A549 (cell line): ENCODE measurements around the gene APOL4. TPM values are rescaled to one million over a fixed set of nuclear protein-coding genes. Genes with fewer than 3 reads are reported as not detected.
"Not testable (repeated sequence)": the region's sequence is repeated elsewhere in the genome, so short reads cannot be mapped to it uniquely, and the experiment has no call there.

ENCODE experiments used
- ATAC-seq, 2 experiments: fragments of 200-7000 bp in 1 of 2; fragments of >200 bp in 1 of 2; cut with Nextera tagmentation in 1 of 2; cut with Tn5 transposase in 1 of 2; 3 replicates each; pipeline versions ENCODE4 v1.8.0 to v1.9.1; 2018 to 2020; ENCODE audit warnings: mild to moderate bottlenecking in 1 of 2, moderate library complexity in 1 of 2
- CTCF ChIA-PET: fragments of 300-600 bp; sonication (Branson Sonifier 250); formaldehyde crosslinking; extraction: SDS; loops from one replicate; lab custom pipeline; 2021; ENCODE audit warnings: antibody characterized with exemption, inconsistent platforms; lab: Yijun Ruan, JAX
- POLR2A ChIA-PET: fragments of 350-600 bp; formaldehyde crosslinking; extraction: SDS; loops from one replicate; lab custom pipeline; 2021; ENCODE audit warnings: antibody characterized with exemption, inconsistent platforms; lab: Yijun Ruan, JAX
- DNase-seq, 2 experiments: peaks; one replicate each; pipeline versions ENCODE4 v3.0.0 to v3.0.0-alpha.2; 2011 to 2016; ENCODE audit warnings: low read depth in 1 of 2, low spot score in 1 of 2
- FAIRE-seq: peaks from 2 replicates; lab custom pipeline; 2011; peaks lifted over from hg19 to GRCh38; lab: Jason Lieb, UNC
- H3K27ac ChIP-seq, 2 experiments: fragments of >200 bp; sonication (Bioruptor Twin); formaldehyde crosslinking; 3 replicates each; pipeline ENCODE4 v1.5.1; 2016 to 2017
- H3K4me1 ChIP-seq: fragments of >200 bp; sonication (Bioruptor Twin); formaldehyde crosslinking; 3 replicates; pipeline ENCODE4 v1.6.1; 2016
- H3K4me2 ChIP-seq: fragments of >200 bp; sonication (Bioruptor Twin); formaldehyde crosslinking; 3 replicates; pipeline ENCODE4 v1.6.1; 2016
- H3K4me3 ChIP-seq: fragments of >200 bp; sonication (Bioruptor Twin); formaldehyde crosslinking; 3 replicates; pipeline ENCODE4 v1.5.1; 2016
- H3K9me3 ChIP-seq: fragments of >200 bp; sonication (Bioruptor Twin); formaldehyde crosslinking; 3 replicates; pipeline ENCODE4 v1.6.1; 2016
- CBX8 ChIP-seq: fragments of 200-600 bp; sonication (generic); IDR thresholded peaks from 2 replicates; pipeline ENCODE4 v1.6.1; 2016
- CHD2 ChIP-seq: fragments of 150-350 bp; IDR thresholded peaks from 2 replicates; pipeline ENCODE4 v1.6.1; 2014; ENCODE audit warnings: low read length; ENCODE audit not compliant: partially characterized antibody
- CTCF ChIP-seq: fragments of >200 bp; sonication (Bioruptor Twin); formaldehyde crosslinking; IDR thresholded peaks from 3 replicates; pipeline ENCODE4 v1.5.1; 2016
- EHF ChIP-seq: fragments of 250-450 bp; sonication (Bioruptor Pico); IDR thresholded peaks from 2 replicates; pipeline ENCODE4 v1.5.0; 2020; ENCODE audit warnings: mild to moderate bottlenecking
- ELK1 ChIP-seq: fragments of 150-350 bp; IDR thresholded peaks from 2 replicates; pipeline ENCODE4 v1.6.1; 2014; ENCODE audit warnings: low read depth, mild to moderate bottlenecking, low read length
- FOSB ChIP-seq: fragments of 250-450 bp; sonication (Bioruptor Pico); IDR thresholded peaks from 2 replicates; pipeline ENCODE4 v1.5.0; 2020; ENCODE audit warnings: mild to moderate bottlenecking, moderate library complexity
- FOXS1 ChIP-seq: fragments of 250-450 bp; sonication (Bioruptor Pico); IDR thresholded peaks from 2 replicates; pipeline ENCODE4 v1.5.0; 2020; ENCODE audit warnings: mild to moderate bottlenecking, moderate library complexity
- HOXA7 ChIP-seq: fragments of 250-450 bp; sonication (Bioruptor Pico); IDR thresholded peaks from 2 replicates; pipeline ENCODE4 v1.5.0; 2020; ENCODE audit warnings: mild to moderate bottlenecking, moderate library complexity
- JUN ChIP-seq, 2 experiments: fragments of >200 bp; sonication (Bioruptor Twin); formaldehyde crosslinking; IDR thresholded peaks; 2 replicates in 1 of 2; 3 replicates in 1 of 2; pipeline ENCODE4 v1.6.1; 2016 to 2017
- MAX ChIP-seq: IDR thresholded peaks from 2 replicates; pipeline ENCODE4 v1.6.1; 2012
- NPAS2 ChIP-seq: fragments of 250-450 bp; sonication (Bioruptor Pico); IDR thresholded peaks from 2 replicates; pipeline ENCODE4 v1.8.0; 2022; ENCODE audit warnings: mild to moderate bottlenecking, moderate library complexity, borderline replicate concordance
- RFX5 ChIP-seq: fragments of 450-650 bp; IDR thresholded peaks from 2 replicates; pipeline ENCODE4 v1.7.1; 2014; ENCODE audit warnings: antibody characterized with exemption, mild to moderate bottlenecking, moderate library complexity
- RNF2 ChIP-seq: fragments of 200-600 bp; sonication (generic); IDR thresholded peaks from 2 replicates; pipeline ENCODE4 v1.6.1; 2016; ENCODE audit warnings: low read depth, mild to moderate bottlenecking, antibody characterized with exemption, moderate library complexity, borderline replicate concordance
- SREBF2 ChIP-seq: fragments of 450-650 bp; IDR thresholded peaks from 2 replicates; pipeline ENCODE4 v1.6.1; 2014; ENCODE audit warnings: mild to moderate bottlenecking, moderate library complexity
- TFCP2L1 ChIP-seq: fragments of 250-450 bp; sonication (Bioruptor Pico); IDR thresholded peaks from 2 replicates; pipeline ENCODE4 v1.5.0; 2021; ENCODE audit warnings: mild to moderate bottlenecking
- TP53 ChIP-seq: fragments of 250-450 bp; sonication (Bioruptor Pico); IDR thresholded peaks from 2 replicates; pipeline ENCODE4 v1.5.0; 2021; ENCODE audit warnings: mild to moderate bottlenecking, moderate library complexity
- WGBS: methylation state at CpG from one replicate; pipeline ENCODE4 v1.1.6; 2017; ENCODE audit errors: missing lambda C conversion rate; 5-methylcytosine and 5-hydroxymethylcytosine counted together
- polyA plus RNA-seq, 4 experiments: library from polyadenylated mRNA; depleted of rRNA in 3 of 4; stranded (reverse); fragments of >200 nt; fragmentation: RNase III in 1 of 4; extraction: RNeasy Plus Mini Kit Qiagen cat#74134 plus additional on column Dnase treatment in 1 of 4; gene quantifications; 2 replicates in 3 of 4; 3 replicates in 1 of 4; pipeline ENCODE4 v1.2.3, GENCODE V29; 2011 to 2017
- TF ChIP-seq, protein P1 (sequence below): fragments of 250-450 bp; sonication (Bioruptor Pico); IDR thresholded peaks from 2 replicates; pipeline ENCODE4 v1.5.0; 2021; ENCODE audit warnings: mild to moderate bottlenecking, moderate library complexity, borderline replicate concordance
- TF ChIP-seq, protein P2 (sequence below): fragments of 250-450 bp; sonication (Bioruptor Pico); IDR thresholded peaks from 2 replicates; pipeline ENCODE4 v1.5.0; 2020; ENCODE audit warnings: low read depth, mild to moderate bottlenecking, moderate library complexity

APOL4 gene
- polyA plus RNA-seq, 2 of the 4 experiments (the other 2 are of a cell fraction): not detected

DNA sequence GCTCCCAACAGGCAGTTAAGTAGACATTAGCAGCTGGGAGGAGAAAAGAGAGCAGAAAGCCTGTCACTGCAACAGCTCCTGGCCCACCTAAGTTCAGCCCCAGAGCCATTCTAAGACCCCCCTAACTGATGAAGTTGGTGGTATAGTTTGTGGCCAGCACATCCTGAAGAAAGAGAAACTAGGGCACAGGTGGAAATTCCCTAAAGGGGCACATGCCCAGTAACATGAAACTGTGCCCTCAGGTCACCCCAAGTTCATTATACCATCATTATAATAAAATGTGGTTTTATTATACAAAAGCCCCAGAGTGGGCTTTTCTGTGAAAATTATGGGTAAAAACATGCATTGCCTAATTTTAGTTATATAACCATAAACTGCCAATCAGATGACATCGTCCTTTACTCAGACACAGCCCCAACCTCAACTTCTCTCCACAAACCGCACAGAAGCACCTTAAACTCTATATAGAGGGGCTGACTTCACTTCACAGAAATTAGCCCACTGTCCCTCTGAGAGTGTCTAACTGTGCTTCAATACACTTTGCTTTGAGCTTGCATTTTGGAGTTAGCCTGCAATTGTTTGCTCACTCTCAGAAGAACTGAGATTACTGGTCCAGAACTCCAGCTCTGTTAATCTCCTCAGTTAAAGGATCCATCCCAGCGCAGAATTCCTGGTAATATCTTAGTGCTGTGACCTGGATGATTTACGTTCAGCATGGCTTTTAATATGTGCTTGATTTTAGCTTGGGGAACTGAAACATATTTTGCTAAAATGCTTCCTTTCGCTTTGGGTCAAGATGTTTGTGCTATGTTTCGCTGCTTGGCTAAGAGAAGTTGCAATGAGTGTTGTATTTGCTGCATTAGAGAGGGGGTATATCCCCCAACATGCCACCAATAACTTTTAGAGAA is 39.2 kb downstream of the APOL4 start:
- no peak for TF ChIP-seq CHD2
- no peak for TF ChIP-seq SREBF2
- TF ChIP-seq JUN (IDR thresholded peaks at IDR 0.05): no peak
- no peak for TF ChIP-seq HOXA7
- no peak for TF ChIP-seq ELK1
- no peak for TF ChIP-seq CBX8
- no peak for TF ChIP-seq TP53 (CRISPR knock-in tag)
- TF ChIP-seq, protein P1, sequence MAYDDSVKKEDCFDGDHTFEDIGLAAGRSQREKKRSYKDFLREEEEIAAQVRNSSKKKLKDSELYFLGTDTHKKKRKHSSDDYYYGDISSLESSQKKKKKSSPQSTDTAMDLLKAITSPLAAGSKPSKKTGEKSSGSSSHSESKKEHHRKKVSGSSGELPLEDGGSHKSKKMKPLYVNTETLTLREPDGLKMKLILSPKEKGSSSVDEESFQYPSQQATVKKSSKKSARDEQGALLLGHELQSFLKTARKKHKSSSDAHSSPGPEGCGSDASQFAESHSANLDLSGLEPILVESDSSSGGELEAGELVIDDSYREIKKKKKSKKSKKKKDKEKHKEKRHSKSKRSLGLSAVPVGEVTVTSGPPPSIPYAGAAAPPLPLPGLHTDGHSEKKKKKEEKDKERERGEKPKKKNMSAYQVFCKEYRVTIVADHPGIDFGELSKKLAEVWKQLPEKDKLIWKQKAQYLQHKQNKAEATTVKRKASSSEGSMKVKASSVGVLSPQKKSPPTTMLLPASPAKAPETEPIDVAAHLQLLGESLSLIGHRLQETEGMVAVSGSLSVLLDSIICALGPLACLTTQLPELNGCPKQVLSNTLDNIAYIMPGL (CRISPR knock-in tag): no peak
- TF ChIP-seq RFX5: no peak
- TF ChIP-seq MAX: no peak
- TF ChIP-seq FOSB: no peak
- TF ChIP-seq FOXS1: no peak
- TF ChIP-seq CTCF: no peak
- TF ChIP-seq EHF (CRISPR knock-in tag): no peak
- TF ChIP-seq NPAS2: no peak
- TF ChIP-seq, protein P2, sequence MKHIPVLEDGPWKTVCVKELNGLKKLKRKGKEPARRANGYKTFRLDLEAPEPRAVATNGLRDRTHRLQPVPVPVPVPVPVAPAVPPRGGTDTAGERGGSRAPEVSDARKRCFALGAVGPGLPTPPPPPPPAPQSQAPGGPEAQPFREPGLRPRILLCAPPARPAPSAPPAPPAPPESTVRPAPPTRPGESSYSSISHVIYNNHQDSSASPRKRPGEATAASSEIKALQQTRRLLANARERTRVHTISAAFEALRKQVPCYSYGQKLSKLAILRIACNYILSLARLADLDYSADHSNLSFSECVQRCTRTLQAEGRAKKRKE (CRISPR knock-in tag): no peak
- no peak for TF ChIP-seq RNF2
- no peak for TF ChIP-seq TFCP2L1 (CRISPR knock-in tag)
- Histone ChIP-seq H3K9me3 (no peaks in the 10 kb centered on the region), H3K4me2 (no peak overlapping the region), H3K4me3 (no peak overlapping the region), H3K27ac (no peak overlapping the region), H3K4me1 (no peaks in the 10 kb centered on the region)
- CTCF ChIA-PET: interaction anchor here (0.8 to 2.5 kb wide), 4 partner anchors 11 to 18 kb away, joined by 3 to 10 read pairs (median 4); no protein-coding TSS in a partner anchor
- POLR2A ChIA-PET: no interaction called here
- 70% methylated on average over 6 of the region's 6 CpGs for WGBS
- no peak for DNase-seq
- no peak for ATAC-seq
- FAIRE-seq: no peak

DNA sequence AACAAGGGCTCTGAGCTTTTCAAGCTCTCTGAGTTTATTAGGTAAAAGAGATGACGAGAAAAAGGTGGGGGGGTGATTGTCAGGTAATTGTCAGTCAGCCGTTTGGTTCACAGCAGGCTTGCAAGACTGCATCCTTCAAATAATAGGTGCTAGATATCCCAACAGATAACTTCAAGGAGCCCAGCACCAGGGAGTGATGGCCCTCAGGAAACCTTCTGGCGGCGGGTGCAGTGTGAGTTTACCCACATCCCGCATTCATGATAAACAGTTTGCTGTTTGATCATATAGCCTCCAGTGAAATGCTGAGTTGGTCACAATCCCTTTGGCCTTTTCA is 39.8 kb downstream of the APOL4 start:
- H3K4me2 ChIP-seq, H3K9me3 ChIP-seq, H3K4me3 ChIP-seq, H3K4me1 ChIP-seq, FAIRE-seq, ATAC-seq, DNase-seq, POLR2A ChIA-PET, H3K27ac ChIP-seq: not testable (repeated sequence)
- CTCF ChIA-PET: interaction anchor here (2.5 kb wide), 1 partner anchor 16 kb away, joined by 10 read pairs; no protein-coding TSS in a partner anchor
- 73% methylated on average over 5 of the region's 5 CpGs for WGBS
